ENCODE results near the gene WWC2. TPM values are rescaled to one million over a fixed set of nuclear protein-coding genes. Genes with fewer than 3 reads are reported as not detected.

WWC2 gene
- total RNA-seq, 4 donors from 2014 or later, result 7.4 to 24.8 (median 8.0) TPM

- H3K27ac ChIP-seq, result peak overlapping the region; percentile 14 to 59 (median 38)
- DNase-seq, result no peak
- H3K36me3 ChIP-seq, result no peaks in the 10 kb centered on the region
- 42 to 58% methylated on average over 15 to 17 of the region's 17 CpGs for WGBS, 2 donors
- peaks cover 0 to 5% (median 0%) of the 10 kb centered on the region in 4 donors for H3K27me3 ChIP-seq
- TF ChIP-seq POLR2A (IDR thresholded peaks at IDR 0.05) (no peak), CTCF (IDR thresholded peaks at IDR 0.05) (no peak)
- intact Hi-C loops (cut with DNase I), result no loop called here
- H3K4me1 ChIP-seq, result peaks cover 2 to 57% (median 32%) of the 10 kb centered on the region in 3 donors
- H3K9me3 ChIP-seq, result no peaks in the 10 kb centered on the region
- H3K4me3 ChIP-seq, result peak overlapping the region in 2 of 4 donors; percentile 13 to 35
These were observed 249.9 kb downstream of the WWC2 start for GRCh38 chr4:183348706-183349659.

GRCh38 chr4:183349673-183350072 lies 250.6 kb downstream of the WWC2 start:
- TF ChIP-seq POLR2A (IDR thresholded peaks at IDR 0.05), result no peak
- no peak for TF ChIP-seq CTCF (IDR thresholded peaks at IDR 0.05)
- H3K27ac ChIP-seq, result peak overlapping the region in 3 of 4 donors; percentile 18 to 59 (median 57)
- peaks cover 0 to 5% (median 0%) of the 10 kb centered on the region in 4 donors for H3K27me3 ChIP-seq
- no peaks in the 10 kb centered on the region for H3K36me3 ChIP-seq
- whole genome bisulfite sequencing, 2 donors, result 26 to 57% methylated on average over 9 of the region's 9 CpGs
- intact Hi-C loops (cut with DNase I), result no loop called here
- no peak for DNase-seq
- no peaks in the 10 kb centered on the region for H3K9me3 ChIP-seq
- peak overlapping the region in 2 of 4 donors; percentile 13 to 35 for H3K4me3 ChIP-seq
- peaks cover 2 to 64% (median 32%) of the 10 kb centered on the region in 3 donors for H3K4me1 ChIP-seq

- Histone ChIP-seq H3K4me1 (peaks cover 2 to 72% (median 32%) of the 10 kb centered on the region in 3 donors), H3K27ac (peak overlapping the region in 3 of 4 donors; percentile 57 to 61 (median 59)), H3K36me3 (no peaks in the 10 kb centered on the region), H3K27me3 (peaks cover 0 to 5% (median 0%) of the 10 kb centered on the region in 4 donors), H3K4me3 (no peak overlapping the region), H3K9me3 (no peaks in the 10 kb centered on the region)
- no peak for TF ChIP-seq POLR2A (IDR thresholded peaks at IDR 0.05)
- no peak for TF ChIP-seq CTCF (IDR thresholded peaks at IDR 0.05)
- intact Hi-C loops (cut with DNase I), result no loop called here
- 80 to 86% methylated on average over 17 of the region's 17 CpGs for WGBS, 2 donors
- no peak for DNase-seq
These were observed 251.4 kb downstream of the WWC2 start for GRCh38 chr4:183350317-183351071.

GRCh38 chr4:183352546-183352945 lies 253.5 kb downstream of the WWC2 start:
- H3K36me3 ChIP-seq, result no peaks in the 10 kb centered on the region
- TF ChIP-seq CTCF (IDR thresholded peaks at IDR 0.05), result no peak
- TF ChIP-seq POLR2A (IDR thresholded peaks at IDR 0.05), result no peak
- peaks cover 0 to 2% (median 0%) of the 10 kb centered on the region in 4 donors for H3K27me3 ChIP-seq
- 76 to 77% methylated on average over 4 to 5 of the region's 5 CpGs for WGBS, 2 donors
- H3K4me3 ChIP-seq, result no peak overlapping the region
- no peaks in the 10 kb centered on the region for H3K9me3 ChIP-seq
- H3K4me1 ChIP-seq, result peaks cover 14 to 93% (median 34%) of the 10 kb centered on the region in 3 donors
- no peak for DNase-seq
- H3K27ac ChIP-seq, result peak overlapping the region in 3 of 4 donors; percentile 22 to 75 (median 62)
- intact Hi-C loops (cut with DNase I), result no loop called here

Measured in esophagus squamous epithelium (tissue), 5 donors.